Body of pancreas (tissue), 4 donors: ENCODE data around the gene MYH11. TPM values are rescaled to one million over a fixed set of nuclear protein-coding genes. Genes with fewer than 3 reads are reported as not detected.

Experiments used
- ATAC-seq: fragments of 150-250 bp; one replicate; pipeline ENCODE4 v1.9.1; 2016
- DNase-seq, 4 donors: peaks; one replicate each; pipeline ENCODE4 v3.0.0-alpha.2; 2019
- H3K27ac ChIP-seq, 4 donors: fragments of 200-600 bp; sonication (generic); 1 replicate in 3 of 4; 2 replicates in 1 of 4; pipeline versions ENCODE4 v1.5.1 to v1.6.1; 2016 to 2019; ENCODE audit warnings: mild to moderate bottlenecking in 1 of 4, mixed read lengths in 1 of 4, moderate library complexity in 1 of 4
- H3K27me3 ChIP-seq, 2 donors: fragments of 200-600 bp; sonication (generic); one replicate each; pipeline ENCODE4 v1.6.0; 2016; ENCODE audit warnings: mild to moderate bottlenecking in 1 of 2
- H3K36me3 ChIP-seq, 2 donors: fragments of 200-600 bp; sonication (generic); replicated peaks in 1 of 2; 2 replicates each; pipeline ENCODE4 v1.5.1; 2016; ENCODE audit warnings: low read depth in 2 of 2; ENCODE audit not compliant: insufficient read depth in 1 of 2
- H3K4me1 ChIP-seq: fragments of 200-600 bp; sonication (generic); one replicate; pipeline ENCODE4 v1.6.0; 2016
- H3K4me3 ChIP-seq, 2 donors: fragments of 200-600 bp; sonication (generic); 1 replicate in 1 of 2; 2 replicates in 1 of 2; pipeline ENCODE4 v1.5.1; 2016 to 2019
- H3K9me3 ChIP-seq, 3 donors: fragments of 200-600 bp; sonication (generic); 1 replicate in 2 of 3; 2 replicates in 1 of 3; pipeline ENCODE4 v1.5.1; 2016
- CTCF ChIP-seq, 7 experiments: fragments of 450-650 bp in 4 of 7; fragments of 200-600 bp in 3 of 7; sonication (generic) in 3 of 7; IDR thresholded peaks; one replicate each; pipeline ENCODE4 v1.5.1; 2016 to 2019; ENCODE audit warnings: antibody characterized with exemption in 7 of 7
- POLR2A ChIP-seq, 3 donors: fragments of 450-650 bp; IDR thresholded peaks; one replicate each; pipeline ENCODE4 v1.6.1; 2016; ENCODE audit warnings: antibody characterized with exemption in 3 of 3, mild to moderate bottlenecking in 2 of 3
- WGBS, 2 donors: methylation state at CpG; one replicate each; pipeline ENCODE4 v1.1.5; 2017; 5-methylcytosine and 5-hydroxymethylcytosine counted together
- intact Hi-C: fragments of 100-400 bp; cut with DNase I; formaldehyde crosslinking; loops from one replicate; pipeline ENCODE4 v1.15.1; 2023
- total RNA-seq, 2 donors: library from RNA; depleted of rRNA; stranded (reverse); fragments of >200 nt; gene quantifications; one replicate each; pipeline ENCODE4 v1.1.0, GENCODE V29; 2016

The MYH11 gene
- total RNA-seq, 2 donors from 2014 or later: 14.2 to 19.7 TPM

GRCh38 chr16:15746332-15746731 lies 110.5 kb downstream of the MYH11 start:
- DNase-seq: no peak
- TF ChIP-seq CTCF (IDR thresholded peaks at IDR 0.05) (no peak), POLR2A (IDR thresholded peaks at IDR 0.05) (no peak)
- 87 to 97% methylated on average over 5 to 6 of the region's 6 CpGs for WGBS, 2 donors

DNA sequence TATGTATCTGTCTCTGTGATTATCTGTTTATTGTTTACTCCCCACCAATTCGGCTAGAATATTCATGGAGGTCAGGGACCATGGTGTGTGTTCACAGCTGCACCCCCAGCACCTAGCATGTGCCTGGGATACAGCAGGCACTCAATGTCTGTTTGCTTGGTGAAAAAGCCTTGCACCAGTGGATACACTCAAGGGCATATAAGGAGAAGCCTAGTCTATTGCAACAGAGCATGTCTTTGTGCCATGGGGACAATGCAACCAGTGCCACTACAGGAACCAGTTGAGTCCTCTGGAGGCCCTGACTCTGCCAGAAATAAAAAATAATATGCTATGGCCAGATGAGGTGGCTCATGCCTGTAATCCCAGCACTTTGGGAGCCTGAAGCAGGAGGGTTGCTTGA lies 113.2 kb downstream of the MYH11 start:
- intact Hi-C loops: no loop called here
- TF ChIP-seq POLR2A (IDR thresholded peaks at IDR 0.05) (no peak), CTCF (IDR thresholded peaks at IDR 0.05) (no peak)
- Histone ChIP-seq H3K4me1 (no peaks in the 10 kb centered on the region), H3K4me3 (no peak overlapping the region), H3K27ac (no peak overlapping the region), H3K27me3 (no peaks in the 10 kb centered on the region), H3K9me3 (no peaks in the 10 kb centered on the region), H3K36me3 (no peaks in the 10 kb centered on the region)
- WGBS, 2 donors: 14 to 39% methylated on average over 1 of the region's 1 CpG
- no peak for ATAC-seq
- DNase-seq: no peak

More at GRCh38 chr16:15746332-15746731, 110.5 kb downstream of the MYH11 start:
- H3K9me3 ChIP-seq: no peaks in the 10 kb centered on the region
- no peaks in the 10 kb centered on the region for H3K4me1 ChIP-seq
- no peak overlapping the region for H3K27ac ChIP-seq
- H3K4me3 ChIP-seq: no peak overlapping the region
- no peaks in the 10 kb centered on the region for H3K27me3 ChIP-seq
- no peak for ATAC-seq
- intact Hi-C loops: no loop called here
- H3K36me3 ChIP-seq: no peaks in the 10 kb centered on the region

DNA sequence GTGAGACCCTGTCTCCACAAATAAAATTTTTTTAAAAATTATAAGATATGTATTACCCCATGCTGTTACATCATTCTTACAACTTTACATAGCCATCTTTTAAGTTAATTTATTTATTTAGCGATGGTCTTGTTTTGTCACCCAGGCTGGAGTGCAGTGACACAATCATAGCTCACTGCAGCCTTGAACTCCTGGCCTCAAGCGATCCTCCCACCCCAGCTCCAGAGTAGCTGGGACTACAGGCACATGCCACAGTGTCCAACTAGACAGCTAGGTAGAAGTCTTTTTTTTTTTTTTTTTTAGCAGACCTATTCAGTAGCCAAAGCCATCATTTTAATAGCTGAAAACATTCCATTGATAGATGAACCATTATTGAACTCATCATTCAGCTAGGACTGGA lies 114.1 kb downstream of the MYH11 start:
- intact Hi-C loops: no loop called here
- H3K36me3 ChIP-seq: no peaks in the 10 kb centered on the region

GRCh38 chr16:15741207-15741871 lies 115.5 kb downstream of the MYH11 start:
- Histone ChIP-seq H3K36me3 (no peaks in the 10 kb centered on the region), H3K27ac (no peak overlapping the region), H3K27me3 (no peaks in the 10 kb centered on the region), H3K9me3 (no peaks in the 10 kb centered on the region), H3K4me3 (no peak overlapping the region), H3K4me1 (no peaks in the 10 kb centered on the region)
- intact Hi-C loops: no loop called here
- no peak for ATAC-seq
- TF ChIP-seq POLR2A (IDR thresholded peaks at IDR 0.05) (no peak), CTCF (IDR thresholded peaks at IDR 0.05) (no peak)
- DNase-seq: no peak
- 90 to 93% methylated on average over 13 of the region's 13 CpGs for WGBS, 2 donors

More for the DNA sequence above, 114.1 kb downstream of the MYH11 start:
- ATAC-seq (no peak), DNase-seq (no peak)
- no peak overlapping the region for H3K27ac ChIP-seq
- no peaks in the 10 kb centered on the region for H3K9me3 ChIP-seq
- no peak for TF ChIP-seq CTCF (IDR thresholded peaks at IDR 0.05)
- no peaks in the 10 kb centered on the region for H3K27me3 ChIP-seq
- H3K4me1 ChIP-seq: no peaks in the 10 kb centered on the region
- WGBS, 2 donors: 87 to 93% methylated on average over 2 of the region's 2 CpGs
- H3K4me3 ChIP-seq: no peak overlapping the region

GRCh38 chr16:15739950-15740349 lies 116.9 kb downstream of the MYH11 start:
- TF ChIP-seq CTCF (IDR thresholded peaks at IDR 0.05) (no peak), POLR2A (IDR thresholded peaks at IDR 0.05) (no peak)
- Histone ChIP-seq H3K4me3 (no peak overlapping the region), H3K27me3 (no peaks in the 10 kb centered on the region), H3K9me3 (no peaks in the 10 kb centered on the region), H3K4me1 (no peaks in the 10 kb centered on the region), H3K27ac (no peak overlapping the region), H3K36me3 (no peaks in the 10 kb centered on the region)
- ATAC-seq (no peak), DNase-seq (no peak)
- intact Hi-C loops: no loop called here
- WGBS, 2 donors: 86 to 92% methylated on average over 6 of the region's 6 CpGs
